H1 (cell line): ENCODE measurements around the gene FRMD4A. TPM values are rescaled to one million over a fixed set of nuclear protein-coding genes. Genes with fewer than 3 reads are reported as not detected.

Experiments
- CTCF ChIA-PET: fragments of 300-600 bp; sonication (Branson Sonifier 250); formaldehyde crosslinking; loops from one replicate; lab custom pipeline; 2021; ENCODE audit not compliant: partially characterized antibody; lab: Charles Lee
- POLR2A ChIA-PET: fragments of 300-600 bp; sonication (Branson Sonifier 250); formaldehyde crosslinking; loops from one replicate; lab custom pipeline; 2021; ENCODE audit warnings: inconsistent platforms; ENCODE audit not compliant: partially characterized antibody; lab: Charles Lee
- DNase-seq, 2 experiments: peaks; one replicate each; pipeline versions ENCODE4 v3.0.0 to v3.0.0-alpha.2; 2010 to 2022; ENCODE audit warnings: low spot score in 2 of 2, low read depth in 1 of 2, mixed read lengths in 1 of 2
- FAIRE-seq: peaks from 2 replicates; lab custom pipeline; 2011; peaks lifted over from hg19 to GRCh38; lab: Jason Lieb, UNC
- H2AFZ ChIP-seq: 2 replicates; pipeline ENCODE4 v1.8.1; 2012; ENCODE audit warnings: low read length, inconsistent platforms
- H2AK5ac ChIP-seq: 2 replicates; pipeline ENCODE4 v1.6.1; 2013; ENCODE audit warnings: low read depth, low read length
- H2BK120ac ChIP-seq: replicated peaks from 2 replicates; pipeline ENCODE3; 2013; ENCODE audit warnings: low read depth, low read length, inconsistent platforms
- H2BK12ac ChIP-seq: 2 replicates; pipeline ENCODE4 v1.6.1; 2013; ENCODE audit warnings: low read depth, low read length
- H2BK15ac ChIP-seq: 2 replicates; pipeline ENCODE4 v1.6.1; 2013; ENCODE audit warnings: low read length
- H2BK20ac ChIP-seq: 2 replicates; pipeline ENCODE4 v1.6.1; 2013; ENCODE audit warnings: low read length
- H2BK5ac ChIP-seq: 2 replicates; pipeline ENCODE4 v1.6.1; 2013; ENCODE audit warnings: low read depth, low read length
- H3K14ac ChIP-seq: 2 replicates; pipeline ENCODE4 v1.6.1; 2013; ENCODE audit warnings: inconsistent platforms; ENCODE audit not compliant: insufficient read length
- H3K18ac ChIP-seq: 2 replicates; pipeline ENCODE4 v1.6.1; 2013; ENCODE audit warnings: low read length; ENCODE audit errors: extremely low read depth
- H3K23ac ChIP-seq: 2 replicates; pipeline ENCODE4 v1.6.1; 2013; ENCODE audit warnings: inconsistent platforms; ENCODE audit not compliant: insufficient read length
- H3K23me2 ChIP-seq: 2 replicates; pipeline ENCODE4 v1.6.1; 2013; ENCODE audit warnings: low read depth, low read length
- H3K27ac ChIP-seq: 2 replicates; pipeline ENCODE4 v1.6.1; 2011; ENCODE audit warnings: low read depth, low read length, inconsistent platforms
- H3K27me3 ChIP-seq, 4 experiments: replicated peaks in 1 of 4; 1 replicate in 1 of 4; 2 replicates in 3 of 4; pipeline versions ENCODE4 v1.6.1 to v1.8.1; 2011 to 2013; ENCODE audit warnings: low read length in 3 of 4, mild to moderate bottlenecking in 3 of 4, inconsistent platforms in 2 of 4, mixed read lengths in 2 of 4, moderate library complexity in 1 of 4; ENCODE audit not compliant: control insufficient read depth in 3 of 4, insufficient read depth in 3 of 4; ENCODE audit errors: extremely low read depth in 1 of 4
- H3K36me3 ChIP-seq, 4 experiments: 2 replicates each; pipeline versions ENCODE4 v1.6.1 to v1.8.1; 2011 to 2013; ENCODE audit warnings: mild to moderate bottlenecking in 4 of 4, low read length in 3 of 4, moderate library complexity in 2 of 4, control low read depth in 1 of 4, inconsistent platforms in 1 of 4; ENCODE audit not compliant: insufficient read depth in 4 of 4, control insufficient read depth in 2 of 4
- H3K4ac ChIP-seq: replicated peaks from 2 replicates; pipeline ENCODE3; 2013; ENCODE audit warnings: low read length, low read depth, mixed read lengths, inconsistent platforms; ENCODE audit not compliant: insufficient read length
- H3K4me1 ChIP-seq, 4 experiments: replicated peaks in 1 of 4; 1 replicate in 1 of 4; 2 replicates in 3 of 4; pipeline versions ENCODE4 v1.6.1 to v1.8.1; 2011 to 2013; ENCODE audit warnings: low read length in 3 of 4, inconsistent platforms in 2 of 4, mixed read lengths in 1 of 4; ENCODE audit not compliant: insufficient read depth in 4 of 4, control insufficient read depth in 3 of 4
- H3K4me2 ChIP-seq, 2 experiments: 2 replicates each; pipeline versions ENCODE4 v1.6.1 to v1.8.1; 2011 to 2013; ENCODE audit warnings: low read depth in 2 of 2, low read length in 2 of 2, control low read depth in 1 of 2, inconsistent platforms in 1 of 2, mild to moderate bottlenecking in 1 of 2; ENCODE audit not compliant: insufficient read depth in 1 of 2
- H3K4me3 ChIP-seq, 4 experiments: fragments of 200-600, 300-600 bp in 1 of 4; sonication (generic), shearing (Covaris generic), sonication (Bioruptor Twin) in 1 of 4; 2 replicates each; pipeline versions ENCODE4 v1.5.1 to v1.8.1; 2011 to 2016; ENCODE audit warnings: low read length in 4 of 4, low read depth in 3 of 4, control low read depth in 2 of 4, inconsistent platforms in 2 of 4, mild to moderate bottlenecking in 2 of 4, mixed read lengths in 1 of 4, moderate library complexity in 1 of 4; ENCODE audit not compliant: insufficient read depth in 2 of 4; ENCODE audit errors: extremely low read depth in 1 of 4
- H3K56ac ChIP-seq: replicated peaks from 2 replicates; pipeline ENCODE3; 2013; ENCODE audit warnings: low read depth, mild to moderate bottlenecking, mixed read lengths, low read length, inconsistent platforms; ENCODE audit not compliant: insufficient read length
- H3K79me1 ChIP-seq: 2 replicates; pipeline ENCODE4 v1.6.1; 2013; ENCODE audit warnings: low read depth, low read length, control low read depth
- H3K79me2 ChIP-seq, 2 experiments: 2 replicates each; pipeline versions ENCODE4 v1.6.1 to v1.8.1; 2012 to 2013; ENCODE audit warnings: low read length in 2 of 2, mild to moderate bottlenecking in 2 of 2, inconsistent platforms in 1 of 2; ENCODE audit not compliant: insufficient read depth in 2 of 2, control insufficient read depth in 1 of 2
- H3K9ac ChIP-seq, 4 experiments: replicated peaks in 1 of 4; 1 replicate in 1 of 4; 2 replicates in 3 of 4; pipeline versions ENCODE4 v1.6.1 to v1.8.1; 2011 to 2013; ENCODE audit warnings: low read depth in 3 of 4, low read length in 3 of 4, control low read depth in 2 of 4, mild to moderate bottlenecking in 2 of 4, moderate library complexity in 2 of 4, inconsistent platforms in 1 of 4; ENCODE audit errors: extremely low read depth in 1 of 4
- H3K9me3 ChIP-seq, 2 experiments: 2 replicates each; pipeline versions ENCODE4 v1.6.1 to v1.8.1; 2012 to 2013; ENCODE audit warnings: mild to moderate bottlenecking in 2 of 2, moderate library complexity in 2 of 2, control low read depth in 1 of 2, inconsistent platforms in 1 of 2, low read depth in 1 of 2, low read length in 1 of 2, mixed read lengths in 1 of 2; ENCODE audit not compliant: insufficient read depth in 2 of 2
- H4K20me1 ChIP-seq, 2 experiments: replicated peaks in 1 of 2; 2 replicates each; pipeline versions ENCODE3 to v1.8.1; 2011 to 2013; ENCODE audit warnings: inconsistent platforms in 2 of 2, low read length in 2 of 2, mild to moderate bottlenecking in 1 of 2; ENCODE audit not compliant: insufficient read depth in 2 of 2, control insufficient read depth in 1 of 2
- H4K5ac ChIP-seq: 2 replicates; pipeline ENCODE4 v1.6.1; 2013; ENCODE audit warnings: low read length, low read depth, mixed read lengths, inconsistent platforms; ENCODE audit not compliant: insufficient read length
- H4K8ac ChIP-seq: 2 replicates; pipeline ENCODE4 v1.8.0; 2013; ENCODE audit warnings: mild to moderate bottlenecking, moderate library complexity, low read length, inconsistent platforms; ENCODE audit not compliant: insufficient read depth; ENCODE audit errors: extremely low read depth
- H4K91ac ChIP-seq: replicated peaks from 2 replicates; pipeline ENCODE3; 2013; ENCODE audit warnings: low read length, mixed read lengths, inconsistent platforms; ENCODE audit not compliant: insufficient read length
- CBX5 ChIP-seq: fragments of 300-800, 300-1000 bp; sonication (generic); IDR thresholded peaks from 2 replicates; pipeline ENCODE4 v1.7.1; 2016; ENCODE audit warnings: antibody characterized with exemption, low read length, low read depth
- JUND ChIP-seq: IDR thresholded peaks from 2 replicates; pipeline ENCODE4 v1.6.1; 2011; ENCODE audit warnings: mild to moderate bottlenecking, improper control_type of control experiment, low read length
- SP4 ChIP-seq: IDR thresholded peaks from 2 replicates; pipeline ENCODE4 v1.6.1; 2012; ENCODE audit warnings: low read length, inconsistent platforms
- TBP ChIP-seq: IDR thresholded peaks from 2 replicates; pipeline ENCODE4 v1.6.1; 2011; ENCODE audit warnings: low read depth, low read length, improper control_type of control experiment
- WGBS, 2 experiments: shearing (Covaris generic) in 1 of 2; methylation state at CpG; one replicate each; pipeline versions ENCODE4 v1.1.6 to v1.1.7; 2013 to 2015; ENCODE audit warnings: low lambda C conversion rate in 2 of 2, mixed read lengths in 2 of 2, inconsistent platforms in 1 of 2, low coverage in 1 of 2, missing lambda C conversion rate in 1 of 2; ENCODE audit not compliant: insufficient replicate concordance in 2 of 2, insufficient coverage in 1 of 2, insufficient read length in 1 of 2; ENCODE audit errors: extremely low coverage in 1 of 2, missing lambda C conversion rate in 1 of 2; 5-methylcytosine and 5-hydroxymethylcytosine counted together
- polyA plus RNA-seq, 7 experiments: library from polyadenylated mRNA; depleted of rRNA in 3 of 7; stranded (reverse) in 5 of 7; unstranded in 2 of 7; fragments of >200 nt in 5 of 7; fragments of 200-250 nt in 2 of 7; gene quantifications; 1 replicate in 5 of 7; 2 replicates in 1 of 7; 4 replicates in 1 of 7; pipeline versions ENCODE4 v1.2.1 to v1.2.3, GENCODE V29; 2011 to 2013; ENCODE audit warnings: missing spikeins in 2 of 7, mixed read lengths in 2 of 7
- total RNA-seq: library from RNA; stranded (reverse); fragmentation: NEBNext Ultra II Directional; extraction: Animal tissue kit (Norgen Biotek cat#: 25700); gene quantifications from 2 replicates; pipeline ENCODE4 v1.2.1, GENCODE V29; 2021

Gene FRMD4A
- total and polyA plus RNA-seq, 2 of the 8 experiments (the other 6 are each of a cell fraction or from before 2014, with no cell fraction given) = 38.6 to 39.6 TPM

GRCh38 chr10:13684252-13684791 is 646.4 kb downstream of the FRMD4A start:
- Histone ChIP-seq H3K14ac (no peak overlapping the region), H2BK15ac (no peak overlapping the region), H4K8ac (no peak overlapping the region), H3K23me2 (no peaks in the 10 kb centered on the region), H4K91ac (no peak overlapping the region), H3K27me3 (no peaks in the 10 kb centered on the region), H2BK120ac (no peak overlapping the region), H3K56ac (no peak overlapping the region), H3K23ac (no peak overlapping the region), H3K9me3 (no peaks in the 10 kb centered on the region), H2AFZ (no peak overlapping the region), H3K4me2 (no peak overlapping the region), H2BK5ac (no peak overlapping the region), H3K27ac (no peak overlapping the region), H3K9ac (no peak overlapping the region), H3K79me1 (no peaks in the 10 kb centered on the region), H3K4ac (no peak overlapping the region), H2AK5ac (no peak overlapping the region), H3K36me3 (peaks cover 0 to 3% (median 1%) of the 10 kb centered on the region in 4 experiments; a peak in 2 of 8 replicates), H4K20me1 (no peaks in the 10 kb centered on the region), H3K4me3 (no peak overlapping the region), H4K5ac (no peak overlapping the region), H3K79me2 (no peaks in the 10 kb centered on the region), H2BK12ac (no peak overlapping the region), H3K18ac (no peak overlapping the region), H3K4me1 (peaks cover 0 to 4% (median 0%) of the 10 kb centered on the region in 4 experiments; a peak in 2 of 7 replicates)
- ChIA-PET POLR2A (interaction anchor here (1.0 kb wide), 1 partner anchor 9 kb away, joined by 3 read pairs; no protein-coding TSS in a partner anchor), CTCF (interaction anchor here (1.0 to 1.6 kb wide), 3 partner anchors 20 to 416 kb away, joined by 3 to 5 read pairs (median 3); no protein-coding TSS in a partner anchor)
- FAIRE-seq (no peak), DNase-seq (no peak)
- WGBS, 2 experiments = 91% methylated on average over 17 of the region's 17 CpGs; no CpG with 5 or more reads in 1 of the 2 experiments
- TF ChIP-seq JUND = no peak
- TF ChIP-seq CBX5 = no peak
- TF ChIP-seq SP4 = no peak
- no peak for TF ChIP-seq TBP
- TF ChIP-seq, all 59 proteins: peak for 0
- no peak overlapping the region for H2BK20ac ChIP-seq
